ENCODE data around the gene WRNIP1. TPM values are rescaled to one million over a fixed set of nuclear protein-coding genes. Genes with fewer than 3 reads are reported as not detected.

WRNIP1 gene
- polyA plus RNA-seq, 1 experiment = 28.0 TPM

GRCh38 chr6:2780102-2780737, 15.0 kb downstream of the WRNIP1 start:
- no peak for TF ChIP-seq CTCF (IDR thresholded peaks at IDR 0.05; ENCODE audit: low read depth, low read length)
- Histone ChIP-seq H3K27me3 (ENCODE audit: control insufficient read depth, insufficient read depth, low read length) (no peaks in the 10 kb centered on the region), H3K27ac (ENCODE audit: low read depth, low read length) (no peak overlapping the region), H3K4me3 (ENCODE audit: low read depth, low read length) (no peak overlapping the region), H3K9me3 (ENCODE audit: control insufficient read depth, insufficient read depth, low read length) (no peaks in the 10 kb centered on the region)
- no peak for DNase-seq (ENCODE audit: low read depth, low spot score)
- ChIA-PET CTCF (interaction anchor here (1.0 kb wide), 1 partner anchor 30 kb away, joined by 3 read pairs; no protein-coding TSS in a partner anchor), POLR2A (interaction anchor here (0.5 kb wide), 1 partner anchor 222 kb away, joined by 3 read pairs; no protein-coding TSS in a partner anchor)

GRCh38 chr6:2781685-2782355, 16.6 kb downstream of the WRNIP1 start:
- Histone ChIP-seq H3K9me3 (ENCODE audit: control insufficient read depth, insufficient read depth, low read length) (no peaks in the 10 kb centered on the region), H3K4me3 (ENCODE audit: low read depth, low read length) (no peak overlapping the region), H3K27me3 (ENCODE audit: control insufficient read depth, insufficient read depth, low read length) (no peaks in the 10 kb centered on the region), H3K27ac (ENCODE audit: low read depth, low read length) (no peak overlapping the region)
- no peak for TF ChIP-seq CTCF (IDR thresholded peaks at IDR 0.05; ENCODE audit: low read depth, low read length)
- POLR2A ChIA-PET = no interaction called here
- CTCF ChIA-PET = interaction anchor here (0.9 to 1.6 kb wide), 2 partner anchors 16 to 171 kb away, joined by 3 to 4 read pairs; partner anchors contain the start of gene WRNIP1
- DNase-seq (ENCODE audit: low read depth, low spot score) = no peak

- H3K27ac ChIP-seq (ENCODE audit: low read depth, low read length) = no peak overlapping the region
- ChIA-PET POLR2A (interaction anchor here (0.5 kb wide), 1 partner anchor 17 kb away, joined by 3 read pairs; no protein-coding TSS in a partner anchor), CTCF (interaction anchor here (0.9 to 1.6 kb wide), 2 partner anchors 17 to 170 kb away, joined by 3 to 4 read pairs; partner anchors contain the start of gene WRNIP1)
- no peak for TF ChIP-seq CTCF (IDR thresholded peaks at IDR 0.05; ENCODE audit: low read depth, low read length)
- H3K27me3 ChIP-seq (ENCODE audit: control insufficient read depth, insufficient read depth, low read length) = no peaks in the 10 kb centered on the region
- DNase-seq (ENCODE audit: low read depth, low spot score) = no peak
- H3K4me3 ChIP-seq (ENCODE audit: low read depth, low read length) = no peak overlapping the region
- no peaks in the 10 kb centered on the region for H3K9me3 ChIP-seq (ENCODE audit: control insufficient read depth, insufficient read depth, low read length)
These were observed 17.1 kb downstream of the WRNIP1 start for GRCh38 chr6:2782356-2782708.

- POLR2A ChIA-PET = interaction anchor here (0.5 kb wide), 1 partner anchor 17 kb away, joined by 3 read pairs; no protein-coding TSS in a partner anchor
These were observed 17.6 kb downstream of the WRNIP1 start for GRCh38 chr6:2782825-2783187.

More at GRCh38 chr6:2782825-2783187, 17.6 kb downstream of the WRNIP1 start:
- Histone ChIP-seq H3K9me3 (ENCODE audit: control insufficient read depth, insufficient read depth, low read length) (no peaks in the 10 kb centered on the region), H3K4me3 (ENCODE audit: low read depth, low read length) (no peak overlapping the region), H3K27ac (ENCODE audit: low read depth, low read length) (no peak overlapping the region), H3K27me3 (ENCODE audit: control insufficient read depth, insufficient read depth, low read length) (no peaks in the 10 kb centered on the region)
- no peak for TF ChIP-seq CTCF (IDR thresholded peaks at IDR 0.05; ENCODE audit: low read depth, low read length)
- CTCF ChIA-PET = interaction anchor here (0.9 to 2.5 kb wide), 6 partner anchors 9 to 170 kb away, joined by 3 to 8 read pairs (median 4); partner anchors contain the start of genes MYLK4 and WRNIP1
- no peak for DNase-seq (ENCODE audit: low read depth, low spot score)

Measured in AG04450 (cell line).